Activated naive CD8-positive, alpha-beta T cell treated with anti-CD3 and anti-CD28 coated beads for 36 hours (primary cell): ENCODE measurements around the gene GPC6. TPM values are rescaled to one million over a fixed set of nuclear protein-coding genes. Genes with fewer than 3 reads are reported as not detected.
A peak's percentile ranks its signal among the peaks of the same experiment; 100 is the strongest.

Source experiments
- DNase-seq: peaks from one replicate; pipeline ENCODE4 v3.0.0; 2021
- H3K27ac Mint-ChIP-seq: one replicate; pipeline ENCODE4 v1.8.0; 2022; ENCODE audit warnings: mild to moderate bottlenecking, moderate library complexity, mixed read lengths
- H3K27me3 Mint-ChIP-seq: one replicate; pipeline ENCODE4 v1.8.0; 2022; ENCODE audit warnings: mild to moderate bottlenecking, mixed read lengths
- H3K36me3 Mint-ChIP-seq: one replicate; pipeline ENCODE4 v1.8.0; 2021; ENCODE audit warnings: mild to moderate bottlenecking, mixed read lengths
- H3K4me1 Mint-ChIP-seq: one replicate; pipeline ENCODE4 v1.8.0; 2021; ENCODE audit warnings: mixed read lengths
- H3K4me3 Mint-ChIP-seq: one replicate; pipeline ENCODE4 v1.8.0; 2022; ENCODE audit warnings: mild to moderate bottlenecking, moderate library complexity, mixed read lengths
- H3K9me3 Mint-ChIP-seq: one replicate; pipeline ENCODE4 v1.8.0; 2022; ENCODE audit warnings: mixed read lengths
- total RNA-seq, 2 experiments: library from RNA; stranded (reverse); gene quantifications; one replicate each; pipeline ENCODE4 v1.2.3, GENCODE V29; 2021

GPC6 gene
- total RNA-seq, 2 experiments from 2014 or later, result not detected

DNA sequence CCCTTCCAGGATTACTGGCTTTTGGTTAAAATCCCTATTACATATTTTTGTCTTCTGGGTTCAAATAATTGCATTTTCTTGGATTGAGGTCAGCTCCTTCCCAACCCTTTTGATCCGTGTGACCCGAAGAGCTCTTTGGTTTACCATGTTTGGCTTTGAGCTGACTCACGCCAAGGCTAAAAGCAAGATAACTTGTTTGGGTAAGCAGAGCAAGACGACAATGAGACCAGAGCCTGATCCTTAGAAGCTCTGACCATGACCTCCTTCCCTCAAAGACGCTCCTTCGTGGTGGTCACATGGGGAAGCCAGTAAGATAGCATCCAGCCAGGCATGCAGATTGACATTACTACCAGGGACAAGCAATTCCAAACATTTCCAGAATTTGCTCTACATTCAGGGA lies 1099.0 kb downstream of the GPC6 start:
- no peak overlapping the region for H3K27ac Mint-ChIP-seq
- H3K9me3 Mint-ChIP-seq, result peaks cover 18% of the 10 kb centered on the region
- DNase-seq, result no peak
- peaks cover 19% of the 10 kb centered on the region for H3K36me3 Mint-ChIP-seq
- no peak overlapping the region for H3K4me3 Mint-ChIP-seq
- H3K27me3 Mint-ChIP-seq, result peaks cover 7% of the 10 kb centered on the region
- H3K4me1 Mint-ChIP-seq, result peaks cover 50% of the 10 kb centered on the region

DNA sequence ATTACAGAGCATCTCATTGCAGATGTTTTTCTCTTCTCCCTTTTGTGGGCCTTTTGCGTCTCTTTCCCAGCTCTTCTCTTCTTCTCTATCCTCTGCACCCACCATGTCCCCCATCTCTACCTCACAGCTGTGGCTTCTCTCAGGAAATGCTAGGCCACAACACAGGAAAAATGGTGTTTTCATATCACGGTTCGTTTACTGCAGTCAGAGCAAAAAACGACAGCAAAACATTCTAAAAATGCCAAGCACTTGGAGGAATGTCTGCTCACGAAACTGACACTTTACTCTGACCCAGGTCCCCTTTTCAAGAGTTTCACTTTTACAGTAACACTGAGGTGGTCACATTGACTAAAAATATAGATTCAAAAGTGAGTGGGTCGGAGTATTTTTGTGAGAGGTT lies 1100.7 kb downstream of the GPC6 start:
- H3K4me3 Mint-ChIP-seq, result peak overlapping the region; percentile 47
- H3K27me3 Mint-ChIP-seq, result peaks cover 19% of the 10 kb centered on the region
- peak overlapping the region; percentile 52 for H3K27ac Mint-ChIP-seq
- H3K9me3 Mint-ChIP-seq, result peaks cover 13% of the 10 kb centered on the region
- H3K36me3 Mint-ChIP-seq, result peaks cover 17% of the 10 kb centered on the region
- peaks cover 54% of the 10 kb centered on the region for H3K4me1 Mint-ChIP-seq
- peak; percentile 14 for DNase-seq

DNA sequence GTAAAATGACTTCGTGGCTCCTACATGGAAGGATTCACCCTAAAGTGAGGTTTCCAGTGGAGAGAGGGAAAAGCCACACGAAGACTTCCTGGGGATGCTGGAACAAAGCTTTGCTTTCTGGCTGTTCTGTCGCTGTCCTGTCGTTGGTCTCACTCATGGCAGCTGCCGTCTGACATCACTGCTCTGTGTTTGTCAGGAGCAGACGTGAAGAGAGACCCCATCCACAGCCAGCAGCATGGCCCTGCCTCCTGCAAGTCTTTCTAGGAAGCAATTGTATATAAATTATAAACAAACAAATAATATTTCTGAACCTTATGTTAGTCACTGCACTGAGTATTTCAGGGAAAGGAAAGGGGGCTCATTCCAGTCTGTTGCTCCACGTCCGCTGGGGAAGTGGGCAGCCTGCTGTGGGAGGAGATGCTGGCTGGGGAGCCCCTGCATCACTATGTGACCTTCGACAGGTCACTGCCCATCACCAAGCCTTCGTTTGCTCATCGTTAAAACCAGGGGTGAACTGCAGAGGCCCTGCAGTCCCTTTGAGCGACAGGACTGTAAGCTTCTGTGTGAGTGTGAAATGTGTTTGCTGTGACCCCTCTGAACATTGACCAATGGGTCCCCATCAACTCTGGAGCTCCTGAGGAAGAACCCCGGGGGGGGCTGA lies 1101.9 kb downstream of the GPC6 start:
- peaks cover 30% of the 10 kb centered on the region for H3K27me3 Mint-ChIP-seq
- no peak overlapping the region for H3K27ac Mint-ChIP-seq
- H3K36me3 Mint-ChIP-seq, result peaks cover 17% of the 10 kb centered on the region
- peaks cover 9% of the 10 kb centered on the region for H3K9me3 Mint-ChIP-seq
- no peak overlapping the region for H3K4me3 Mint-ChIP-seq
- DNase-seq, result no peak
- peaks cover 53% of the 10 kb centered on the region for H3K4me1 Mint-ChIP-seq

DNA sequence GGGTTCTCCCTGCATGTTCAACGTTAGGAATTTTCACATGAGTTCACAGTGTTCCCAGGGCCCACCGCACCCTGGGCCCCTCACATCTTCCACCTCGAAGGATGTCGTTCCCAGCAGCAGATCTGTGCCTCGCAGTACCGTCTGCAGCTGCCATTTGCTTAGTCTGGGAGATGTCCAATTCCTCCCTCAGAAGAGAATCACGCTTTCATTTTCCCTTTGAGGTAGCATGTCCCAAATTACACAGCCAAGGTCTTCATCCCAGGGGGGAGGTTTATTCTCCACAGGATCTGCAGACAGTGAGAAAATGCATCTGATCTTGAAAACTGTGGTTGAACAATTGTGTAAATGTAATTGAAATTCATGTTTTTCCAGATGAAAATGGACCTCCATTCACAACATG lies 1102.7 kb downstream of the GPC6 start:
- H3K27ac Mint-ChIP-seq, result no peak overlapping the region
- peaks cover 33% of the 10 kb centered on the region for H3K27me3 Mint-ChIP-seq
- peaks cover 9% of the 10 kb centered on the region for H3K9me3 Mint-ChIP-seq
- peaks cover 47% of the 10 kb centered on the region for H3K4me1 Mint-ChIP-seq
- H3K36me3 Mint-ChIP-seq, result peaks cover 12% of the 10 kb centered on the region
- no peak for DNase-seq
- no peak overlapping the region for H3K4me3 Mint-ChIP-seq

DNA sequence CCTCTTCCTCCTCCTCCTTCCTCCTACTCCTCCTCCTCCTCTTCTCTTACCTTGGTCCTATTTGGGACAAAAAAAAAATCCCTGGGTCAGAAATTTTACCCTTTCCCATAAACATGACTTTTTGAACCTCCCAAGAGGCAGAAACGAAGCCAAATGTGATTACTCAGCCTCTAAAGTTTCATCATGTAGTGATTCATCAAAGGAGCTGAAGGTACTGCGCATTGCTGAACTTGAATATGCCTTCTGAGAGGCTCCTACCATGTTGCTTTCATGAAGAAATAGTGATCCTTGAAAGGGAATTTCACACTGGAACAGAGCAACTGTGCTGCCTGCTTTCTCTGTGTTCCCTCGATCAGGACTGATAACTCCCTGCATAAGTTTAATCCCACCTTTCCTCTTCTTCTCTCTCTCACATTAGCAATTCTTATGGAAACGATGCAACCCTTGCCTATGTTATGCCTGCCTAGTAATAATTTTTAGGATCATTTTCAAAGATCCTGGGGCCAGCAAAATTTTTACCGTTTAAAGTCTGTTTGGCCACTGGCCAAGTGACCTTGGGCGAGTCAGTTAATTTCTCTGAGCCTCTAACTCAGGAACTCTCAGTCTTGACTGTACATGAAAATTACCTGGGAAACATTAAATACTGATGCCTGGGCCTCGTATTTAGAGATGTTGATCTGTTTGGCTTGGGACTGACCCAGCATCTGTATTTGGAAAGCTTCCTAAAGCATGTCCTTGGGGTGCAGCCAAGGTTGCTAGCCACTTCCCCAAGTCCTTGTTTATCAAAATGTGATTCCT lies 1103.3 kb downstream of the GPC6 start:
- DNase-seq, result no peak
- peaks cover 9% of the 10 kb centered on the region for H3K9me3 Mint-ChIP-seq
- H3K36me3 Mint-ChIP-seq, result peaks cover 7% of the 10 kb centered on the region
- peak overlapping the region; percentile 22 for H3K4me3 Mint-ChIP-seq
- H3K27me3 Mint-ChIP-seq, result peaks cover 33% of the 10 kb centered on the region
- peaks cover 43% of the 10 kb centered on the region for H3K4me1 Mint-ChIP-seq
- H3K27ac Mint-ChIP-seq, result peak overlapping the region; percentile 63

DNA sequence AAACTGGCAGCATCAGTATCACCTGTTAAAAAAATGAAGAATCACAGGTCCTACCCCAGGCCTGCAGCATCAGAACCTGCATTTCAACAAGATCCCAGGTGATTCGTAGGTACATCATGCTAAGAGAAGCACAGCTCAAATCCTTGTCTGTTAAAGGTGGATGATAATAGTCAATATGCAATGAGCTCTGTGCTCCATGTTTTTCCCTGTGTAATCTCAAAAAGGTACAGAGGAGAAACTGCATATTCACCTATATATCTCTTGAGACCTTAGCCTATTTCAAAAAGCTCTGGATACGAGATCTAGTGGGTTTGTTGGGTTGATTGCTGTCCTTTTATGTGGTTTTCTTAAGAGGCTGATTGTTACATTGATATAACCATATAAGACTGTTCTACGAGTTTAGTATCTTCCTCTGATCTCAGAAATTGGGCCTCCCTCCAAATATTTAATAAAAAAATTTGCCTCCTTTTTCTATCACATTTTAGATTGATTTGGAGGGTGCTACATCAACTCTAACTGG lies 1104.0 kb downstream of the GPC6 start:
- no peak overlapping the region for H3K27ac Mint-ChIP-seq
- H3K4me3 Mint-ChIP-seq, result no peak overlapping the region
- peaks cover 9% of the 10 kb centered on the region for H3K9me3 Mint-ChIP-seq
- no peak for DNase-seq
- peaks cover 6% of the 10 kb centered on the region for H3K36me3 Mint-ChIP-seq
- peaks cover 42% of the 10 kb centered on the region for H3K4me1 Mint-ChIP-seq
- peaks cover 33% of the 10 kb centered on the region for H3K27me3 Mint-ChIP-seq

DNA sequence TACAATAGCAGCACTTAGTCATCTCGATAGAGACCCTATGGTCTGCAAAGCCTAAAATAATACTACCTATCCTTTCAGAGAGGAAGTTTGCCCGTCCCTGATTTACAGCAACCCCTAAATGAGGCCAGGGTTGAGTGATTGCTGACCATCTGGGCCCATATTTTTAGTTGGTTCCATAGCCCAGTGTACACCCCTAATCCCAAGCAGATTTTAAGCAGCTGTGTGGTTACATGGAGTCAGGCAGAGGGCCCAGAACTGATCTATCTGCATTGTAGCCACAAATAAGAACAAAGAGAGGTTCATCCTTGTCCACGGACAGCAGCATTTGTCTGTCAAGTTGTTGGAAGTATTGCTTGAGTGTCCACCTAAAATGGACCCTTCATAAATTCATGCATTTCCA lies 1104.7 kb downstream of the GPC6 start:
- no peak overlapping the region for H3K27ac Mint-ChIP-seq
- peaks cover 6% of the 10 kb centered on the region for H3K36me3 Mint-ChIP-seq
- peaks cover 42% of the 10 kb centered on the region for H3K4me1 Mint-ChIP-seq

GRCh38 chr13:94332359-94333096 lies 1105.9 kb downstream of the GPC6 start:
- Mint-ChIP-seq H3K4me3 (no peak overlapping the region), H3K27ac (no peak overlapping the region), H3K4me1 (peaks cover 34% of the 10 kb centered on the region), H3K9me3 (peaks cover 2% of the 10 kb centered on the region), H3K27me3 (peaks cover 33% of the 10 kb centered on the region), H3K36me3 (peaks cover 2% of the 10 kb centered on the region)
- DNase-seq, result no peak

More for the DNA sequence above, 1104.7 kb downstream of the GPC6 start:
- Mint-ChIP-seq H3K27me3 (peaks cover 33% of the 10 kb centered on the region), H3K4me3 (no peak overlapping the region), H3K9me3 (peaks cover 9% of the 10 kb centered on the region)
- DNase-seq, result no peak

DNA sequence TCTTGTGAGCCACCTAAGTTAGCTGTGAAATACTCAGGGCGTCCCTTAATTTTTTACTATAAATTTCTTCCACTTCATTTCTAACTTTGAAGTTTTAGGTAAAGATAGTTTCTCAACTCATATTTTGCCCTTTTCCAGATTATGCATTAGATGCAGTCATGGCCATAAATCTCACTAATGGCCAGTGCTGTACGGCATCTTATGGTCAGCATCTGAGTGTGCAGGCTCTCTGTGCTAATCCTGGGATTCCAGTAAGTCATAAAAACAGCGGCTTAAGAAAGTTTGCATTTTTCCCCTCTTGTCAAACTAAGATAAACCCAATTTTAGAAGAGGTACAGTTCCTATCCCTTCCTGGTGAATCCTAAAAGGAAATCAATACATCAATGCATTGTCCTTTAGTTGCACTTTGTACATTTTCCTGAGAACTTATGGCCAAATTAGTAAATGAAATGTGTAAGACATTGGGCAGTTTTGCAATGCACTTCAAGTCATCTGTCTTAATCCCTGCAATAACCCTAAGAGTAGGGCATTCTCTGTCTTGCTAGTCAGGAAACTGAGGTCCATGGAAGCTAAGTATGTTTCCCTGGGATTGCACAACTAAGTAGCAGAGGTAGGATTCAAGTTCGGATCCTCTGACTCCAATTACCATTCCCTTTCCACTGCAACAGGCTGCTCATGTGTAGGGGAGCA lies 1106.7 kb downstream of the GPC6 start:
- peaks cover 27% of the 10 kb centered on the region for H3K4me1 Mint-ChIP-seq
- H3K9me3 Mint-ChIP-seq, result peaks cover 2% of the 10 kb centered on the region
- H3K36me3 Mint-ChIP-seq, result peaks cover 2% of the 10 kb centered on the region
- no peak overlapping the region for H3K4me3 Mint-ChIP-seq
- DNase-seq, result no peak
- no peak overlapping the region for H3K27ac Mint-ChIP-seq
- peaks cover 33% of the 10 kb centered on the region for H3K27me3 Mint-ChIP-seq

DNA sequence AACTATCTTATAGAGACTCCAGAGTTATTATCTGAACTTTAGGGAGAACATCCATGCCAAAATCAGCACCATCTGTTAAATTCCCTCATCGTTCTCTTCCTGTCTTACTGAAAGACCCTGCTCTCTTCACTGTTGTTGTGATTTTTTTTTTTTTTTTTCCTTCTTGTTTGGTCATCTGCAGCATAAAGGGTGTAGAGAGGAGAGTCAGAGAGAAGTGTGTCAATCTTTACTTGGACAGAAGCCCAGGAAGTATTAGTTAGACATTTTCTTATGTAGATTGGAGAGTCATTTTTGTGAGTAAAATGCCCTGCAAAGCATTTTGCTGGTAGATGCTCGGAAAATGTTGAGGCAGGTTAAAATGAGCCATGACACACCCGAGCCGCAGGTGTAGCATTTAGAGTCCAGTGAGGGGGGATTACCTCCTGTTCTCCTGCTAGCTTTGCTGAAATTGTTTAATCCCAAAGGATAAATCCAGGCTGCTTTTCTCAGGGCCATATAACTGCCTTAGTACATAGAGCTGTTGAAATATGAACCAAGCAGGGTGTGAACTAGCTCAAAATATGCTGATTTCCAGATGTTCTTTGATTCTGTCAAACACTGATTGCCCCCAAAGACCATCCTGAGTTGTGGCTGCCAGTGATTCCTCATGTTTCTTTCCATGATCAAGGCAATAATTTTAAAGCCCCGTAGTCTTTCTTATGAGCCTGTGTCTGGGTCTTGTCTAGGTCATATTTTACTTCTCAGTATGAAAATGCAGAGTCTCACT lies 1109.3 kb downstream of the GPC6 start:
- Mint-ChIP-seq H3K4me3 (no peak overlapping the region), H3K27ac (no peak overlapping the region), H3K36me3 (no peaks in the 10 kb centered on the region), H3K9me3 (no peaks in the 10 kb centered on the region), H3K4me1 (peaks cover 2% of the 10 kb centered on the region), H3K27me3 (peaks cover 29% of the 10 kb centered on the region)
- DNase-seq, result no peak

GRCh38 chr13:94339116-94339687 lies 1112.6 kb downstream of the GPC6 start:
- Mint-ChIP-seq H3K4me1 (no peaks in the 10 kb centered on the region), H3K9me3 (no peaks in the 10 kb centered on the region), H3K4me3 (no peak overlapping the region), H3K36me3 (no peaks in the 10 kb centered on the region), H3K27ac (no peak overlapping the region), H3K27me3 (peaks cover 4% of the 10 kb centered on the region)
- no peak for DNase-seq

- Mint-ChIP-seq H3K9me3 (no peaks in the 10 kb centered on the region), H3K4me1 (peaks cover 15% of the 10 kb centered on the region), H3K36me3 (no peaks in the 10 kb centered on the region), H3K27me3 (peaks cover 4% of the 10 kb centered on the region), H3K27ac (no peak overlapping the region), H3K4me3 (no peak overlapping the region)
- no peak for DNase-seq
Observed at GRCh38 chr13:94342436-94343242, 1116.0 kb downstream of the GPC6 start.

- DNase-seq, result no peak
- H3K4me1 Mint-ChIP-seq, result peaks cover 15% of the 10 kb centered on the region
- no peak overlapping the region for H3K27ac Mint-ChIP-seq
- H3K4me3 Mint-ChIP-seq, result no peak overlapping the region
- no peaks in the 10 kb centered on the region for H3K36me3 Mint-ChIP-seq
- no peaks in the 10 kb centered on the region for H3K9me3 Mint-ChIP-seq
- peaks cover 4% of the 10 kb centered on the region for H3K27me3 Mint-ChIP-seq
Observed at GRCh38 chr13:94343243-94343585, 1116.6 kb downstream of the GPC6 start.
